Neural crest cell (in vitro differentiated cells): ENCODE data around the gene POLN. TPM values are rescaled to one million over a fixed set of nuclear protein-coding genes. Genes with fewer than 3 reads are reported as not detected.

Experiments used
- DNase-seq: peaks from one replicate; pipeline ENCODE4 v3.0.0; 2021; ENCODE audit warnings: low read depth, mixed read lengths, low spot score
- H3K27ac Mint-ChIP-seq: one replicate; pipeline ENCODE4 v1.8.0; 2021; ENCODE audit warnings: mild to moderate bottlenecking, mixed read lengths; ENCODE audit not compliant: unreplicated experiment
- H3K27me3 Mint-ChIP-seq: 2 replicates; pipeline ENCODE4 v1.8.0; 2021; ENCODE audit warnings: low read depth, mild to moderate bottlenecking, mixed read lengths
- H3K36me3 Mint-ChIP-seq: 2 replicates; pipeline ENCODE4 v1.8.0; 2021; ENCODE audit warnings: low read depth, mild to moderate bottlenecking, mixed read lengths
- H3K4me1 Mint-ChIP-seq: 2 replicates; pipeline ENCODE4 v1.8.0; 2021; ENCODE audit warnings: mixed read lengths
- H3K4me3 Mint-ChIP-seq: one replicate; pipeline ENCODE4 v1.8.0; 2021; ENCODE audit warnings: mild to moderate bottlenecking, mixed read lengths
- H3K9me3 Mint-ChIP-seq: 2 replicates; pipeline ENCODE4 v1.8.0; 2021; ENCODE audit warnings: mixed read lengths
- CTCF ChIP-seq: fragments of 200-600 bp; sonication (generic); conservative IDR thresholded peaks from 2 replicates; pipeline ENCODE4 v1.5.0; 2021; ENCODE audit warnings: antibody characterized with exemption, mild to moderate bottlenecking
- total RNA-seq: library from RNA; stranded (reverse); gene quantifications from 2 replicates; pipeline ENCODE4 v1.2.1, GENCODE V29; 2021

Gene POLN
- total RNA-seq, 1 donor from 2014 or later = 5.6 TPM

- H3K4me1 Mint-ChIP-seq = peaks cover 19% of the 10 kb centered on the region
- H3K4me3 Mint-ChIP-seq = peak overlapping the region; percentile 15
These were observed 6.9 kb upstream of the POLN start for GRCh38 chr4:2248821-2249261.

GRCh38 chr4:2248044-2248780, 6.3 kb upstream of the POLN start:
- DNase-seq = no peak
- Mint-ChIP-seq H3K4me3 (no peak overlapping the region), H3K27ac (no peak overlapping the region), H3K36me3 (no peaks in the 10 kb centered on the region), H3K4me1 (peaks cover 25% of the 10 kb centered on the region), H3K27me3 (no peaks in the 10 kb centered on the region), H3K9me3 (no peaks in the 10 kb centered on the region)
- TF ChIP-seq CTCF = no peak

More at GRCh38 chr4:2248821-2249261, 6.9 kb upstream of the POLN start:
- Mint-ChIP-seq H3K9me3 (no peaks in the 10 kb centered on the region), H3K27ac (no peak overlapping the region), H3K36me3 (no peaks in the 10 kb centered on the region), H3K27me3 (no peaks in the 10 kb centered on the region)
- DNase-seq = no peak
- TF ChIP-seq CTCF = no peak

GRCh38 chr4:2247128-2248043, 5.5 kb upstream of the POLN start:
- H3K27ac Mint-ChIP-seq = no peak overlapping the region
- H3K9me3 Mint-ChIP-seq = no peaks in the 10 kb centered on the region
- H3K36me3 Mint-ChIP-seq = no peaks in the 10 kb centered on the region
- H3K4me1 Mint-ChIP-seq = peaks cover 27% of the 10 kb centered on the region
- no peak for TF ChIP-seq CTCF
- no peak overlapping the region for H3K4me3 Mint-ChIP-seq
- DNase-seq = no peak
- H3K27me3 Mint-ChIP-seq = no peaks in the 10 kb centered on the region

- no peaks in the 10 kb centered on the region for H3K36me3 Mint-ChIP-seq
- peaks cover 27% of the 10 kb centered on the region for H3K4me1 Mint-ChIP-seq
- DNase-seq = peak; percentile 0
- TF ChIP-seq CTCF = no peak
- H3K27ac Mint-ChIP-seq = no peak overlapping the region
- no peaks in the 10 kb centered on the region for H3K27me3 Mint-ChIP-seq
- H3K4me3 Mint-ChIP-seq = no peak overlapping the region
- H3K9me3 Mint-ChIP-seq = no peaks in the 10 kb centered on the region
These were observed 4.6 kb upstream of the POLN start for GRCh38 chr4:2246384-2247127.

- no peaks in the 10 kb centered on the region for H3K9me3 Mint-ChIP-seq
- peaks cover 32% of the 10 kb centered on the region for H3K4me1 Mint-ChIP-seq
- H3K36me3 Mint-ChIP-seq = no peaks in the 10 kb centered on the region
- TF ChIP-seq CTCF = no peak
- DNase-seq = peak; percentile 1
- no peak overlapping the region for H3K27ac Mint-ChIP-seq
- no peaks in the 10 kb centered on the region for H3K27me3 Mint-ChIP-seq
- no peak overlapping the region for H3K4me3 Mint-ChIP-seq
These were observed 3.9 kb upstream of the POLN start for GRCh38 chr4:2245787-2246275.
